ENCODE measurements around the gene ANGPTL3. TPM values are rescaled to one million over a fixed set of nuclear protein-coding genes. Genes with fewer than 3 reads are reported as not detected.

Gene ANGPTL3
- total and polyA plus RNA-seq, 2 of the 8 experiments (the other 6 are each of a cell fraction or from before 2014, with no cell fraction given), result not detected

DNA sequence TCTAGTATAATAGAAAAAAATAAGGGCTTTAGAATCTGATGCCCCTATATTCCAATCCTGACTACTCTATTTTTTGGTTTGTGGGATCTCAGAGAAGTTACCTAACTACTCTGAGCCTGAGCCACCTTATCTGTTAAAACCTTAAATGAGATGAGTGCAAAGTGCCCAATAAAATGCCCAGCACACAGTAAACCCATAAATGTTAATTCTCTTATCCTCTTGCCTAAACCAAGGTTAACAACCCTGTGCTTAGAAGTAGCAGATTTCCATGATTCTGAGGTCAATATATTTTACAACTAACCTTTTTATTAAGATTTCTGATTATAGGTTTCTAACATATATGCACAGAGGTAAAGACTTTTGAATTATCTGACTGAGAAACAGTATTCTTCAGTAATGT lies 55.1 kb downstream of the ANGPTL3 start:
- Histone ChIP-seq H2BK15ac (ENCODE audit: low read length) (no peak overlapping the region), H3K4ac (replicated peaks; ENCODE audit: insufficient read length, low read depth, low read length) (no peak overlapping the region), H3K56ac (replicated peaks; ENCODE audit: insufficient read length, low read depth, low read length) (no peak overlapping the region), H2AK5ac (ENCODE audit: low read depth, low read length) (no peak overlapping the region), H3K23ac (ENCODE audit: insufficient read length) (no peak overlapping the region), H2BK12ac (ENCODE audit: low read depth, low read length) (no peak overlapping the region), H3K23me2 (ENCODE audit: low read depth, low read length) (no peaks in the 10 kb centered on the region), H3K27ac (ENCODE audit: low read depth, low read length) (no peak overlapping the region), H3K4me3 (ENCODE audit: extremely low read depth in 1 of 4, insufficient read depth in 2 of 4, low read depth in 3 of 4, low read length in 4 of 4) (no peak overlapping the region), H3K79me1 (ENCODE audit: low read depth, low read length) (no peaks in the 10 kb centered on the region), H3K79me2 (ENCODE audit: control insufficient read depth in 1 of 2, insufficient read depth in 2 of 2, low read length in 2 of 2) (peaks cover 0 to 4% of the 10 kb centered on the region in 2 experiments; a peak in 3 of 4 replicates), H3K14ac (ENCODE audit: insufficient read length) (no peak overlapping the region), H2BK5ac (ENCODE audit: low read depth, low read length) (no peak overlapping the region), H3K27me3 (replicated peaks in 1 of 4; ENCODE audit: control insufficient read depth in 3 of 4, extremely low read depth in 1 of 4, insufficient read depth in 3 of 4, low read length in 3 of 4) (no peaks in the 10 kb centered on the region), H2BK120ac (replicated peaks; ENCODE audit: low read depth, low read length) (no peak overlapping the region), H4K5ac (ENCODE audit: insufficient read length, low read depth, low read length) (no peak overlapping the region), H3K9me3 (ENCODE audit: insufficient read depth in 2 of 2, low read depth in 1 of 2, low read length in 1 of 2) (no peaks in the 10 kb centered on the region), H3K18ac (ENCODE audit: extremely low read depth, low read length) (no peak overlapping the region), H3K9ac (replicated peaks in 1 of 4; ENCODE audit: extremely low read depth in 1 of 4, low read depth in 3 of 4, low read length in 3 of 4) (no peak overlapping the region), H4K91ac (replicated peaks; ENCODE audit: insufficient read length, low read length) (no peak overlapping the region), H2AFZ (ENCODE audit: low read length) (no peak overlapping the region), H4K20me1 (replicated peaks in 1 of 2; ENCODE audit: control insufficient read depth in 1 of 2, insufficient read depth in 2 of 2, low read length in 2 of 2) (no peaks in the 10 kb centered on the region), H4K8ac (ENCODE audit: extremely low read depth, insufficient read depth, low read length) (no peak overlapping the region), H2BK20ac (ENCODE audit: low read length) (no peak overlapping the region), H3K36me3 (ENCODE audit: control insufficient read depth in 2 of 4, insufficient read depth in 4 of 4, low read length in 3 of 4) (peaks cover 0 to 4% (median 1%) of the 10 kb centered on the region in 4 experiments; a peak in 2 of 8 replicates), H3K4me1 (replicated peaks in 1 of 4; ENCODE audit: control insufficient read depth in 3 of 4, insufficient read depth in 4 of 4, low read length in 3 of 4) (peaks cover 0 to 2% (median 0%) of the 10 kb centered on the region in 4 experiments; a peak in 1 of 7 replicates), H3K4me2 (ENCODE audit: insufficient read depth in 1 of 2, low read depth in 2 of 2, low read length in 2 of 2) (no peak overlapping the region)
- CTCF ChIA-PET (ENCODE audit: partially characterized antibody), result no interaction called here
- POLR2A ChIA-PET (ENCODE audit: partially characterized antibody), result no interaction called here
- FAIRE-seq (no peak), DNase-seq (ENCODE audit: low read depth in 1 of 2, low spot score in 2 of 2) (no peak)
- TF ChIP-seq FOSL1 (IDR thresholded peaks at IDR 0.05; ENCODE audit: insufficient read depth, low read depth, low read length), result no peak
- TF ChIP-seq HDAC6 (IDR thresholded peaks at IDR 0.05; ENCODE audit: low read depth, low read length), result no peak

Data from H1 (cell line).